Gastroesophageal sphincter (tissue), 4 donors: ENCODE data around the gene KHNYN. TPM values are rescaled to one million over a fixed set of nuclear protein-coding genes. Genes with fewer than 3 reads are reported as not detected.
A peak's percentile ranks its signal among the peaks of the same experiment; 100 is the strongest.

Experiments used
- ATAC-seq: fragments of 150-250 bp; one replicate; pipeline ENCODE4 v1.9.1; 2016; ENCODE audit warnings: mild to moderate bottlenecking, moderate library complexity
- H3K27ac ChIP-seq, 4 donors: fragments of 200-600 bp; sonication (generic) in 3 of 4; 1 replicate in 3 of 4; 2 replicates in 1 of 4; pipeline ENCODE4 v1.5.1; 2016 to 2019
- H3K27me3 ChIP-seq: fragments of 200-600 bp; sonication (generic); one replicate; pipeline ENCODE4 v1.5.1; 2019
- H3K36me3 ChIP-seq, 2 donors: fragments of 200-600 bp; sonication (generic); one replicate each; pipeline ENCODE4 v1.5.1; 2019; ENCODE audit warnings: control low read depth in 1 of 2
- H3K4me1 ChIP-seq, 3 donors: fragments of 200-600 bp; sonication (generic); 1 replicate in 2 of 3; 2 replicates in 1 of 3; pipeline ENCODE4 v1.5.1; 2016 to 2019; ENCODE audit warnings: control low read depth in 2 of 3
- H3K4me3 ChIP-seq, 2 donors: fragments of 200-600 bp; sonication (generic); one replicate each; pipeline ENCODE4 v1.5.1; 2019; ENCODE audit warnings: mild to moderate bottlenecking in 1 of 2, moderate library complexity in 1 of 2
- H3K9me3 ChIP-seq, 3 donors: fragments of 200-600 bp; sonication (generic); one replicate each; pipeline ENCODE4 v1.5.1; 2017 to 2019; ENCODE audit warnings: control low read depth in 2 of 3
- CTCF ChIP-seq, 4 experiments: fragments of 200-600 bp in 2 of 4; fragments of 450-650 bp in 2 of 4; sonication (generic) in 1 of 4; IDR thresholded peaks; one replicate each; pipeline ENCODE4 v1.5.1; 2017 to 2019; ENCODE audit warnings: antibody characterized with exemption in 4 of 4, mild to moderate bottlenecking in 2 of 4, moderate library complexity in 2 of 4
- EP300 ChIP-seq: sonication (generic); formaldehyde crosslinking; IDR thresholded peaks from one replicate; pipeline ENCODE4 v1.6.1; 2017; ENCODE audit warnings: antibody characterized with exemption, mild to moderate bottlenecking
- POLR2A ChIP-seq, 2 donors: fragments of 450-650 bp; IDR thresholded peaks; one replicate each; pipeline ENCODE4 v1.6.1; 2017; ENCODE audit warnings: antibody characterized with exemption in 2 of 2, mild to moderate bottlenecking in 2 of 2, moderate library complexity in 1 of 2
- POLR2AphosphoS5 ChIP-seq: sonication (generic); formaldehyde crosslinking; IDR thresholded peaks from one replicate; pipeline ENCODE4 v1.6.1; 2017; ENCODE audit warnings: antibody characterized with exemption
- WGBS, 2 donors: methylation state at CpG; one replicate each; pipeline ENCODE4 v1.1.5; 2018; ENCODE audit warnings: low coverage in 1 of 2; 5-methylcytosine and 5-hydroxymethylcytosine counted together
- total RNA-seq, 4 donors: library from RNA; depleted of rRNA; stranded (reverse); fragments of >200 nt; gene quantifications; one replicate each; pipeline ENCODE4 v1.1.0, GENCODE V29; 2016

Gene KHNYN
- total RNA-seq, 4 donors from 2014 or later, result 50.7 to 68.0 (median 61.3) TPM

GRCh38 chr14:24434676-24435075 lies 4.9 kb downstream of the KHNYN start:
- Histone ChIP-seq H3K4me1 (peaks cover 4 to 69% (median 18%) of the 10 kb centered on the region in 3 donors), H3K4me3 (no peak overlapping the region), H3K36me3 (peaks cover 0 to 81% of the 10 kb centered on the region in 2 donors), H3K9me3 (no peaks in the 10 kb centered on the region), H3K27me3 (no peaks in the 10 kb centered on the region), H3K27ac (peak overlapping the region in 2 of 4 donors; percentile 20 to 69)
- WGBS, 2 donors, result 60% methylated on average over 1 of the region's 3 CpGs; no CpG with 5 or more reads in 1 of the 2 donors
- ATAC-seq, result no peak
- TF ChIP-seq POLR2AphosphoS5 (no peak), POLR2A (IDR thresholded peaks at IDR 0.05) (no peak), CTCF (IDR thresholded peaks at IDR 0.05) (no peak), EP300 (no peak)

- WGBS, 2 donors, result 72 to 76% methylated on average over 2 of the region's 2 CpGs
- ATAC-seq, result no peak
- TF ChIP-seq EP300 (no peak), POLR2A (IDR thresholded peaks at IDR 0.05) (no peak), POLR2AphosphoS5 (no peak), CTCF (IDR thresholded peaks at IDR 0.05) (no peak)
- no peak overlapping the region for H3K4me3 ChIP-seq
- H3K27ac ChIP-seq, result peak overlapping the region in 3 of 4 donors; percentile 20 to 70 (median 69)
- peaks cover 0 to 87% of the 10 kb centered on the region in 2 donors for H3K36me3 ChIP-seq
- H3K27me3 ChIP-seq, result no peaks in the 10 kb centered on the region
- H3K9me3 ChIP-seq, result no peaks in the 10 kb centered on the region
- peaks cover 4 to 76% (median 18%) of the 10 kb centered on the region in 3 donors for H3K4me1 ChIP-seq
Measured at GRCh38 chr14:24435192-24435810, 5.5 kb downstream of the KHNYN start.

- Histone ChIP-seq H3K27ac (peak overlapping the region; percentile 2 to 76 (median 70)), H3K27me3 (no peaks in the 10 kb centered on the region), H3K4me3 (no peak overlapping the region), H3K4me1 (peaks cover 4 to 76% (median 18%) of the 10 kb centered on the region in 3 donors), H3K9me3 (no peaks in the 10 kb centered on the region), H3K36me3 (peaks cover 0 to 94% of the 10 kb centered on the region in 2 donors)
- no peak for TF ChIP-seq POLR2AphosphoS5
- no peak for TF ChIP-seq EP300
- TF ChIP-seq POLR2A (IDR thresholded peaks at IDR 0.05), result no peak
- TF ChIP-seq CTCF (IDR thresholded peaks at IDR 0.05), result no peak
- ATAC-seq, result no peak
- 42 to 81% methylated on average over 2 to 4 of the region's 6 CpGs for WGBS, 2 donors
Measured at GRCh38 chr14:24435998-24436354, 6.2 kb downstream of the KHNYN start.

GRCh38 chr14:24436355-24437019 lies 6.7 kb downstream of the KHNYN start:
- peaks cover 0 to 95% of the 10 kb centered on the region in 2 donors for H3K36me3 ChIP-seq
- no peaks in the 10 kb centered on the region for H3K27me3 ChIP-seq
- peak; percentile 72 for ATAC-seq
- TF ChIP-seq CTCF (IDR thresholded peaks at IDR 0.05), result peak; percentile 81 to 88 (median 86)
- no peak for TF ChIP-seq EP300
- TF ChIP-seq POLR2A (IDR thresholded peaks at IDR 0.05), result no peak
- TF ChIP-seq POLR2AphosphoS5, result peak; percentile 57
- peak overlapping the region; percentile 2 to 76 (median 70) for H3K27ac ChIP-seq
- H3K4me3 ChIP-seq, result no peak overlapping the region
- H3K4me1 ChIP-seq, result peaks cover 2 to 76% (median 18%) of the 10 kb centered on the region in 3 donors
- no peaks in the 10 kb centered on the region for H3K9me3 ChIP-seq
- 31 to 67% methylated on average over 1 to 3 of the region's 5 CpGs for WGBS, 2 donors
